Dendritic cell treated with granulocyte-macrophage colony-stimulating factor and Interleukin-4, amounts not matched to agents 40 ng/mL and 50 ng/mL, for 4 days (primary cell): ENCODE results near the gene RAB37.

Experiments
- H3K27ac Mint-ChIP-seq: one replicate; pipeline ENCODE4 v1.8.0; 2022; ENCODE audit warnings: mild to moderate bottlenecking, mixed read lengths
- H3K27me3 Mint-ChIP-seq: one replicate; pipeline ENCODE4 v1.8.0; 2022; ENCODE audit warnings: mild to moderate bottlenecking, mixed read lengths
- H3K36me3 Mint-ChIP-seq: one replicate; pipeline ENCODE4 v1.8.0; 2022; ENCODE audit warnings: low read depth, mixed read lengths
- H3K4me1 Mint-ChIP-seq: one replicate; pipeline ENCODE4 v1.8.0; 2022; ENCODE audit warnings: low read depth, mixed read lengths
- H3K4me3 Mint-ChIP-seq: one replicate; pipeline ENCODE4 v1.8.0; 2022; ENCODE audit warnings: mild to moderate bottlenecking, moderate library complexity, mixed read lengths
- H3K9me3 Mint-ChIP-seq: one replicate; pipeline ENCODE4 v1.8.0; 2022; ENCODE audit warnings: mixed read lengths
- intact Hi-C: fragments of 100-400 bp; cut with micrococcal nuclease; formaldehyde crosslinking; loops from one replicate; pipeline ENCODE4 v1.15.0; 2022

RAB37 gene

GRCh38 chr17:74792586-74793105 lies 55.6 kb downstream of the RAB37 start:
- Mint-ChIP-seq H3K4me3 (no peak overlapping the region), H3K4me1 (peaks cover 28% of the 10 kb centered on the region), H3K36me3 (peaks cover 92% of the 10 kb centered on the region), H3K9me3 (no peaks in the 10 kb centered on the region), H3K27me3 (no peaks in the 10 kb centered on the region), H3K27ac (no peak overlapping the region)
- intact Hi-C loops, result no loop called here

- no peak overlapping the region for H3K27ac Mint-ChIP-seq
- H3K36me3 Mint-ChIP-seq, result peaks cover 96% of the 10 kb centered on the region
- H3K27me3 Mint-ChIP-seq, result no peaks in the 10 kb centered on the region
- H3K9me3 Mint-ChIP-seq, result no peaks in the 10 kb centered on the region
- H3K4me1 Mint-ChIP-seq, result peaks cover 6% of the 10 kb centered on the region
- intact Hi-C loops, result no loop called here
- no peak overlapping the region for H3K4me3 Mint-ChIP-seq
Observed at GRCh38 chr17:74795327-74796020, 58.4 kb downstream of the RAB37 start.

- H3K4me1 Mint-ChIP-seq, result no peaks in the 10 kb centered on the region
- no peaks in the 10 kb centered on the region for H3K9me3 Mint-ChIP-seq
- no peaks in the 10 kb centered on the region for H3K27me3 Mint-ChIP-seq
- no peak overlapping the region for H3K27ac Mint-ChIP-seq
- intact Hi-C loops, result no loop called here
- peaks cover 100% of the 10 kb centered on the region for H3K36me3 Mint-ChIP-seq
- no peak overlapping the region for H3K4me3 Mint-ChIP-seq
Observed at GRCh38 chr17:74796211-74796610, 59.2 kb downstream of the RAB37 start.

- intact Hi-C loops, result no loop called here
- no peaks in the 10 kb centered on the region for H3K27me3 Mint-ChIP-seq
- H3K9me3 Mint-ChIP-seq, result no peaks in the 10 kb centered on the region
- no peak overlapping the region for H3K27ac Mint-ChIP-seq
- peaks cover 100% of the 10 kb centered on the region for H3K36me3 Mint-ChIP-seq
- H3K4me3 Mint-ChIP-seq, result no peak overlapping the region
- H3K4me1 Mint-ChIP-seq, result no peaks in the 10 kb centered on the region
Observed at GRCh38 chr17:74796866-74797265, 59.8 kb downstream of the RAB37 start.
